Small intestine (tissue), 7 donors: ENCODE measurements around the gene HES4. TPM values are rescaled to one million over a fixed set of nuclear protein-coding genes. Genes with fewer than 3 reads are reported as not detected.

Source experiments
- DNase-seq, 2 donors: peaks; one replicate each; pipeline versions ENCODE4 v3.0.0 to v3.0.0-alpha.2; 2013
- FAIRE-seq: peaks from 2 replicates; lab custom pipeline; 2012; peaks lifted over from hg19 to GRCh38; lab: Jason Lieb, UNC
- H3K27ac ChIP-seq, 3 donors: one replicate each; pipeline ENCODE4 v1.5.1; 2013; ENCODE audit warnings: low read length in 2 of 3, mild to moderate bottlenecking in 2 of 3, control low read depth in 1 of 3, inconsistent platforms in 1 of 3, low read depth in 1 of 3, moderate library complexity in 1 of 3
- H3K27me3 ChIP-seq, 3 donors: one replicate each; pipeline ENCODE4 v1.6.1; 2013; ENCODE audit warnings: low read length in 3 of 3, inconsistent platforms in 1 of 3; ENCODE audit not compliant: control insufficient read depth in 3 of 3, insufficient read depth in 3 of 3
- H3K36me3 ChIP-seq, 3 donors: one replicate each; pipeline ENCODE4 v1.6.1; 2013; ENCODE audit warnings: low read length in 3 of 3, inconsistent platforms in 1 of 3, low read depth in 1 of 3, mild to moderate bottlenecking in 1 of 3, moderate library complexity in 1 of 3; ENCODE audit not compliant: control insufficient read depth in 3 of 3, insufficient read depth in 2 of 3
- H3K4me1 ChIP-seq, 3 donors: one replicate each; pipeline ENCODE4 v1.6.1; 2013; ENCODE audit warnings: low read length in 2 of 3, inconsistent platforms in 1 of 3, low read depth in 1 of 3, mild to moderate bottlenecking in 1 of 3, moderate library complexity in 1 of 3; ENCODE audit not compliant: control insufficient read depth in 3 of 3, insufficient read depth in 2 of 3
- H3K4me3 ChIP-seq, 3 donors: one replicate each; pipeline ENCODE4 v1.5.1; 2013; ENCODE audit warnings: low read length in 3 of 3, control low read depth in 1 of 3, inconsistent platforms in 1 of 3, low read depth in 1 of 3, mild to moderate bottlenecking in 1 of 3, moderate library complexity in 1 of 3
- H3K9me3 ChIP-seq, 2 donors: one replicate each; pipeline ENCODE4 v1.6.1; 2013; ENCODE audit warnings: low read depth in 1 of 2, low read length in 1 of 2; ENCODE audit not compliant: control insufficient read depth in 2 of 2, insufficient read depth in 1 of 2
- WGBS, 3 donors: extraction: QIAGEN DNeasy Blood & Tissue Kit; methylation state at CpG; one replicate each; pipeline ENCODE4 v1.1.7; 2013; 5-methylcytosine and 5-hydroxymethylcytosine counted together
- polyA plus RNA-seq, 4 donors: library from polyadenylated mRNA; stranded (reverse) in 3 of 4; unstranded in 1 of 4; fragments of 200-250 nt in 3 of 4; fragments of 120-200 nt in 1 of 4; gene quantifications; one replicate each; pipeline versions ENCODE4 v1.2.1 to v1.2.3, GENCODE V29; 2013
- donor health status: healthy with polysubstance abuse.
- donor health status: control.
- donor health status: control.
- donor health status: Bipolar disorder and iron deficiency.
- donor health status: healthy.

HES4 gene
- polyA plus RNA-seq, 4 donors = 0.89 to 8.2 (median 5.3) TPM

DNA sequence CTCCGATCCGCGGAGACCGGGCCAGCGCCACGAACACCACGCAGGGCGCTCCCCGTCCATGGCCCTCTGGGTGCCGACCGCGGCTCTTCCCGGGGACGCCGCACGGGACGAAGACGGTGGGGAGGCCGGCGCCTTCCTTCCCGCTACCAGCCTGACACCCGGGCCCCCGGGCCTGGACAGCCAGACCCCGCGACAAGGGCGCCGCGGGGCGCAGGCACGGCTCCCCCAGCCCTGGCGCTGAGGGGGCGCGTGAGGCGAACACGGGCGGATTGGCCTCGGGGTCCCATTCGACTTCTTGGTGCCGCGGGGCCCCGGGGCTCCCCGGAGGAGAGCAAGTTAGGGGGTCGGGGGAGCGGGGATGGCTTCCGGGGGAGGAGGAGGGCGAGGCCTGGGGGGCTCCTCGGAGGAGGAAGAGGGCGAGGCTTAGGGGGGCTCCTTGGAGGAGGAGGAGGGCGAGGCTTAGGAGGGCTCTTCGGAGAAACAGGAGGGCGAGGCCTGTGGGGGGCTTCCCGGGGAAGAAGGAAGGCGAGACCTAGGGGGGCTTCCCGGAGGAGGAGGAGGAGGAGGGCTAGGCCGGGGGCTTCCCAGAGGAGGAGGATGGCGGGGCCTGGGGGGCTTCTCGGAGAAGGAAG, 40.0 kb downstream of the HES4 start:
- WGBS, 3 donors = 26 to 34% (median 27%) methylated on average over 29 to 57 of the region's 57 CpGs
- Histone ChIP-seq H3K36me3 (peaks cover 2 to 47% (median 6%) of the 10 kb centered on the region in 3 donors), H3K4me3 (peak overlapping the region; percentile 19 to 93 (median 66)), H3K9me3 (peaks cover 0 to 4% of the 10 kb centered on the region in 2 donors), H3K27me3 (peaks cover 0 to 11% (median 0%) of the 10 kb centered on the region in 3 donors), H3K4me1 (peaks cover 2 to 12% (median 4%) of the 10 kb centered on the region in 3 donors), H3K27ac (no peak overlapping the region)
- no peak for DNase-seq
- FAIRE-seq = no peak

DNA sequence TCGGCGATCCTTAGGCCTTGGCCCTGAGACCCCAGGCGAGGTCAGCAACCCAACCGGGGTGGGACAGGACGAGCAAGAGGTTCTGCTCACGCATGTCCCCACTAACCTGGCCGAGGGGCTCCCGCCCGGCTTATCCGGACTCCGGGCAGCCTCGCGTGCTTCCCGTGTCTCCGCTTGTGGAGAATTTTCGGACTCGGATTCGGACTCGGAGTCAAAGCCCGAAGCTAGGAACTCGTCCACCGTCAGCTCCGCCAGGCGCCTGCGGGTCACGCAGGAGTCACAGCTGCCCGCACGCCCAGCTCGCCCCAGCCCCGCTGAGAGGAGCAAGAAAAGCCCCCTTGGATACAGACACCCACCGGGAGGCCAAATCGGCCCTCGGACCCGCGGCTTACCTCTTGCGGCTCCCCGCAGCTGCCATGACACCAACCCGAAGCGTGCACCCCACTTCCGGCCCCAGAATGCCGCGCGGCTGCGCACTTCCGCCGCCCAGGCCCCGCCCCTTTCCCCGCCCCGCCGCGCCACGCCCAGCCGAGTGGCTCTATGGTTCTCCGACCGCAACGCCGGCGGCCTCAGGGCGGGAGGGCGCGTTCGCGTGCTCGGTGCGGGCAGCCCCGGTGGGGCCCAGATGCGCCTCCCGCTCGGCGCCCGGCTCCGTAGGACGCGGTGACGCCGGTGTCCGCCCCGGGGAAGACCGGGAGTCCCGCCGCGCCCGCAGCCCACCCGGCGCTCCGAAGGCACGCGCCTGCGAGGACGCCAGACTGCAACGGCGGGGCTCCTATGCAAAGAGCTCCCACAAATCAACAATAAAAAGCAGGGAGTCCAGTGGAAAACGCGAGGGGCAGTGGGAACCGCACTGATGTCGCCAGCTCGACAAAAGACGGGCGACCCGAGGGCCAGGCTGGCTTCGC, 40.8 kb downstream of the HES4 start, which contains the start of gene NOC2L:
Gene NOC2L, minus strand, starts transcription at position 434 of the 908 bp plus-strand sequence. Its CDS starts 16 bp downstream, at position 418.
- DNase-seq (peak; percentile 88 to 96), FAIRE-seq (no peak)
- peaks cover 0 to 4% of the 10 kb centered on the region in 2 donors for H3K9me3 ChIP-seq
- H3K27me3 ChIP-seq = peaks cover 0 to 11% (median 0%) of the 10 kb centered on the region in 3 donors
- peaks cover 4 to 54% (median 6%) of the 10 kb centered on the region in 3 donors for H3K36me3 ChIP-seq
- H3K4me1 ChIP-seq = peaks cover 2 to 12% (median 4%) of the 10 kb centered on the region in 3 donors
- peak within 1 kb of the TSS; percentile 92 to 96 (median 93) for H3K4me3 ChIP-seq
- peak within 1 kb of the TSS in 1 of 3 donors; percentile 8 for H3K27ac ChIP-seq
- 7 to 9% (median 7%) methylated on average over 60 to 101 of the region's 101 CpGs for WGBS, 3 donors

DNA sequence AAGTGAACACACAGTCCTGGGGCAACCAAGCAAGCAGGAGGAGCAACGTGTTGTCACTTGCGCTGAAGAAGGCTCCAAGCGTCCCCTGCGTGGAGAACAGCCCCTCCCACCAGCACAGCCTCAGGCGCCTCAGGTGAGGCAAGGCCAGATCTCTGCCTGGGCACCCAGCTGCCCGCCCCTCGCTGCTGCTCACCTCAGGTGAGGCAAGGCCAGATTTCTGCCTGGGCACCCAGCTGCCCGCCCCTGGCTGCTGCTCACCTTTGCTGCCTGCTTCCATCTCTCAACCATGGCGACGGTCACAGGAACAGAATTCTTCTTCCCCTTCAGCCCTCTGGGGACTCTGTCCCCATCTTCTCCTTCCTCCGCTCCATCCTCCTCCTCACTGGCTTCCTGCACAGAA, 43.3 kb downstream of the HES4 start:
- WGBS, 3 donors = 88 to 94% (median 89%) methylated on average over 11 of the region's 11 CpGs
- peaks cover 6 to 61% (median 16%) of the 10 kb centered on the region in 3 donors for H3K36me3 ChIP-seq

DNA sequence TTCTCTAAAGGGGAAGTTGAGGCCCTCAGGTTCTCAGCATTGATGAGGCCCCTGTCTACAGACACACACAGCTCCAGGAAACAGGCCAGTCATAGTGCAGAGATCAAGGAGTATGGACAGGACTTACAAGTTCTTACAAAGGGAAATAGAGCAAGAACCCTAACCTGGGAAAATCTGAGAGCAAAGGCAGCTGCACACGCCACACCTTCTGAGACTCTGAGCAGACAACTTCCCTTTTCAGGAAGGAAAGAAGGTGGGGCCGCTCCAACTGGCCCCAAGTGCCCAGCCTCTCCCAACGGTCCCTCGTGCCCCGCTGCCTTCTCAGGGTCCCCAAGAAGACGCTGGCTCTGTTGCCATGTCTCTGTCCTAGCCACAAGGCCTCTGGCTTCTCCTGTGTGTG, 44.4 kb downstream of the HES4 start:
- DNase-seq = no peak
- peaks cover 2 to 9% (median 4%) of the 10 kb centered on the region in 3 donors for H3K4me1 ChIP-seq
- H3K9me3 ChIP-seq = no peaks in the 10 kb centered on the region
- H3K36me3 ChIP-seq = peaks cover 6 to 73% (median 19%) of the 10 kb centered on the region in 3 donors
- WGBS, 3 donors = 77 to 89% (median 78%) methylated on average over 6 of the region's 6 CpGs
- FAIRE-seq = no peak
- H3K4me3 ChIP-seq = no peak overlapping the region
- no peak overlapping the region for H3K27ac ChIP-seq
- peaks cover 0 to 4% (median 0%) of the 10 kb centered on the region in 3 donors for H3K27me3 ChIP-seq

More for the DNA sequence above, 43.3 kb downstream of the HES4 start:
- peaks cover 2 to 9% (median 4%) of the 10 kb centered on the region in 3 donors for H3K4me1 ChIP-seq
- H3K4me3 ChIP-seq = no peak overlapping the region
- FAIRE-seq (no peak), DNase-seq (no peak)
- no peaks in the 10 kb centered on the region for H3K9me3 ChIP-seq
- H3K27me3 ChIP-seq = peaks cover 0 to 9% (median 0%) of the 10 kb centered on the region in 3 donors
- H3K27ac ChIP-seq = no peak overlapping the region

DNA sequence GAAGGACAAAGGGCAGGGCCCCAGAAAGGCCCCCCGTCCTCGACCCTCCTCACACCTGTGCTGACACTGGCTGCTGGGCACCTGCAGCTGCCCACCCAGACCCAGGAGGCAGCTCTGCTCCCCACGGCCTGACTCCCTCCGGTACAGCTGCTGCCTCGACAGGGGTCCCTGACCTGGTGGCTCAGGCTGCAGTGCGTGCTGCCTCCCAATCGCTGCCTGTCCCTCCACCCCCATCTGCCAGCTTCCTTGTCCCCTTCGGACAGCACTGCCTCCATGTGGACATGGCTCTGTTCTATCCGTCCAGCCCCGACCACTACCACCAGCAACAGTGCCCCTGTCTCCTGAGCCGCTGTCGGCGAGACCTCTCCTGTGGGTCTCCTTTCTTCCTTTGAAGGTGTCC, 45.0 kb downstream of the HES4 start:
- H3K36me3 ChIP-seq = peaks cover 6 to 78% (median 19%) of the 10 kb centered on the region in 3 donors
- WGBS, 3 donors = 84 to 91% (median 90%) methylated on average over 13 of the region's 13 CpGs

DNA sequence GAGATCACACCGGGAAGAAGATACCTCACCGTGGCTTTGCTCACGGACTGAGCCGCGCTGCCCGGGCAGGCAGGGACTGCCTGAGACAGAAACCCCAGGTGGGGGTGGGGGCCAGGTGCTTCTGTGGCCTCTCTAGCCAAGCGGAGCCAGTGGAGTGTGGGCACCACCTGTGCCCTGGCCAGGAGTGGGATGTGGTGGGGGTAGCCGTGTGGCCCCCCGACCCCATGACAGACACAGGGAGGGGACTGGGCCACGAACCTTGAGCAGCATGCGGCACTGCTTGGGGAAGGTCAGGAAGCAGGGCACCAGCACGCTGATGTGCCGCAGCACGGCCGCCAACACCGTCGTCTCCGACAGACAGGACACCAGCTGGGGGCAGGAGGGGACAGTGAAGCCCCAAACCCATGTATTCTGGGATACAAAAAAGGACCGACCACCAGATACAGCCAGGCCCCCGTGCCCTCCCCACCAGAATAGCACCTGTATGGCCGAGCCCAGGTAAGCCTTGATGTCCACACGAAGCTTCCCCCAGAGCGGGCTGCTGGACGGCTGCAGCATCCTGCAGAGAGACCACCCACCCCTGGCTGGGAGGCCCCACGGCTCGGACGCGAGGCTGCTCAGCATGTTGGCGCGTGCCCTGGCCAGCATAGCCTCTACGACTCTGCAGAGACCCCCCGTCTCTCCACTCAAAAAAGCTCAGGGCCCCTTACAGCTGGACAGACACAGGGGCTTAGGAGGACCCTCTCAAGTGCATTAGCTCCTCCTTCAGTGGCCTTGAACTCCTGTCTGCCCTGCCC, 46.2 kb downstream of the HES4 start:
- WGBS, 3 donors = 91 to 93% (median 92%) methylated on average over 32 of the region's 32 CpGs
- Histone ChIP-seq H3K4me3 (no peak overlapping the region), H3K27me3 (no peaks in the 10 kb centered on the region), H3K36me3 (peaks cover 6 to 90% (median 19%) of the 10 kb centered on the region in 3 donors), H3K9me3 (no peaks in the 10 kb centered on the region), H3K27ac (no peak overlapping the region), H3K4me1 (peaks cover 0 to 5% (median 4%) of the 10 kb centered on the region in 3 donors)
- DNase-seq (no peak), FAIRE-seq (no peak)

More for the DNA sequence above, 45.0 kb downstream of the HES4 start:
- Histone ChIP-seq H3K4me1 (peaks cover under 1 to 5% (median 4%) of the 10 kb centered on the region in 3 donors), H3K4me3 (no peak overlapping the region), H3K27me3 (peaks cover 0 to under 1% (median 0%) of the 10 kb centered on the region in 3 donors), H3K9me3 (no peaks in the 10 kb centered on the region), H3K27ac (no peak overlapping the region)
- no peak for DNase-seq
- FAIRE-seq = no peak

DNA sequence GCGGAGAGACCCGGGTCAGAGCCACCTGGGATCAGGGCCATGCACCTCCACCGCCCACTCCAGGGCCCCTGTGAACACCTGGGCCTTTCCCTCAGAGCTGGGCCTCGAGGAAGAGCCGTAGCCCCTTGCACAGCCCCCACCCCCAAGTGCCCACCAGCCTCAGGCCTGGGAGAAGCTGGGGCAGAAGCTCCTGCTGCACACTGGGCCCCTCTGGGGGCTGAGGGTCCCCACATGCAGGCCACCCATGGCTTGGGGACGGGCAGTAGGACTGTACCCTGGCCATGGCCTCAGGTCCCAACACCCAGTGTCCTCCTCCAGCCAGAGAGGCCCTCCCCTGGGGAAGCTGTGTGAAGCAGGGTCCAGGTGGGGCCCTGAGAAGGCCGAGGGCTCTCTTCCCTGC, 47.3 kb downstream of the HES4 start:
- H3K4me1 ChIP-seq = peaks cover 0 to 2% (median 2%) of the 10 kb centered on the region in 3 donors
- FAIRE-seq (no peak), DNase-seq (no peak)
- H3K4me3 ChIP-seq = no peak overlapping the region
- 81 to 85% (median 84%) methylated on average over 6 to 7 of the region's 7 CpGs for WGBS, 3 donors
- H3K27me3 ChIP-seq = no peaks in the 10 kb centered on the region
- no peak overlapping the region for H3K27ac ChIP-seq
- no peaks in the 10 kb centered on the region for H3K9me3 ChIP-seq
- H3K36me3 ChIP-seq = peaks cover 6 to 100% (median 23%) of the 10 kb centered on the region in 3 donors
